ENCODE results near the gene SNX32.

DNA sequence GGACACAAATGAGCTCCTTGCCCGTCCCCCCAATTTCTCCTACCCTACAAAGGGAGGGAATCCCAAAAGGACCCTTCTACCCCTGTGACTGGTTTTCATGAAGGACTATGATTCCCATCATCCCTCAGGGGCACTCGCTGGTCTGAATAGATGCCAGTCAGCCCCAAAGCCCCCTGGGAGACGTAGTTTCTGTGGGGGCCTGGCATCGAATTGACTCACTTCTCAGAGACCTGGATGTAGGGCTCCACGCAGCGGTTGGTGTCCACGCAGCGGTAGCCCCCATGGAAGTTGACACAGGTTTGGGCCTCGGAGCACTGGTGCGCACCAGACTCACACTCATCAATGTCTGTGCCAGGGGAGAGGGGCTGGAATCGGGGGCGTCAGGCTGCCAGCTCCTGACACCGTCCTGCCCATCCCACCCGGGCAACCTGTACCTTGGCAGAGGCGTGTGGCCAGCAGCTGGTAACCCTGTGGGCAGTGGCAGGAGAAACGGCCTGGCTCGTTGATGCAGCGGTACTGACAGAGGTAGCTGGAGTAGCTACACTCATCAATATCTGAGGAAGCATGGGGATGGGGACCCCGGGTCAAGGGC is 34.4 kb downstream of the SNX32 start:
- TF ChIP-seq MYC (IDR thresholded peaks at IDR 0.05; ENCODE audit: borderline replicate concordance, low read length) (no peak), TP53 (CRISPR knock-in tag; IDR thresholded peaks at IDR 0.05) (no peak)
- TF ChIP-seq, protein P1, sequence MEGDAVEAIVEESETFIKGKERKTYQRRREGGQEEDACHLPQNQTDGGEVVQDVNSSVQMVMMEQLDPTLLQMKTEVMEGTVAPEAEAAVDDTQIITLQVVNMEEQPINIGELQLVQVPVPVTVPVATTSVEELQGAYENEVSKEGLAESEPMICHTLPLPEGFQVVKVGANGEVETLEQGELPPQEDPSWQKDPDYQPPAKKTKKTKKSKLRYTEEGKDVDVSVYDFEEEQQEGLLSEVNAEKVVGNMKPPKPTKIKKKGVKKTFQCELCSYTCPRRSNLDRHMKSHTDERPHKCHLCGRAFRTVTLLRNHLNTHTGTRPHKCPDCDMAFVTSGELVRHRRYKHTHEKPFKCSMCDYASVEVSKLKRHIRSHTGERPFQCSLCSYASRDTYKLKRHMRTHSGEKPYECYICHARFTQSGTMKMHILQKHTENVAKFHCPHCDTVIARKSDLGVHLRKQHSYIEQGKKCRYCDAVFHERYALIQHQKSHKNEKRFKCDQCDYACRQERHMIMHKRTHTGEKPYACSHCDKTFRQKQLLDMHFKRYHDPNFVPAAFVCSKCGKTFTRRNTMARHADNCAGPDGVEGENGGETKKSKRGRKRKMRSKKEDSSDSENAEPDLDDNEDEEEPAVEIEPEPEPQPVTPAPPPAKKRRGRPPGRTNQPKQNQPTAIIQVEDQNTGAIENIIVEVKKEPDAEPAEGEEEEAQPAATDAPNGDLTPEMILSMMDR (IDR thresholded peaks at IDR 0.05) = no peak
- TF ChIP-seq, protein P2, sequence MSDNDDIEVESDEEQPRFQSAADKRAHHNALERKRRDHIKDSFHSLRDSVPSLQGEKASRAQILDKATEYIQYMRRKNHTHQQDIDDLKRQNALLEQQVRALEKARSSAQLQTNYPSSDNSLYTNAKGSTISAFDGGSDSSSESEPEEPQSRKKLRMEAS (IDR thresholded peaks at IDR 0.05) = no peak
